HG03469 (cell line): ENCODE measurements around the gene P2RY1.
A peak's percentile ranks its signal among the peaks of the same experiment; 100 is the strongest.
"Not testable (repeated sequence)": the region's sequence is repeated elsewhere in the genome, so short reads cannot be mapped to it uniquely, and the experiment has no call there.

Experiments
- ATAC-seq: cut with Tn5 transposase; IDR thresholded peaks from one replicate; pipeline ENCODE4 v1.9.1; 2021; ENCODE audit warnings: mild to moderate bottlenecking, moderate library complexity, moderate number of reproducible peaks; ENCODE audit not compliant: unreplicated experiment

P2RY1 gene

DNA sequence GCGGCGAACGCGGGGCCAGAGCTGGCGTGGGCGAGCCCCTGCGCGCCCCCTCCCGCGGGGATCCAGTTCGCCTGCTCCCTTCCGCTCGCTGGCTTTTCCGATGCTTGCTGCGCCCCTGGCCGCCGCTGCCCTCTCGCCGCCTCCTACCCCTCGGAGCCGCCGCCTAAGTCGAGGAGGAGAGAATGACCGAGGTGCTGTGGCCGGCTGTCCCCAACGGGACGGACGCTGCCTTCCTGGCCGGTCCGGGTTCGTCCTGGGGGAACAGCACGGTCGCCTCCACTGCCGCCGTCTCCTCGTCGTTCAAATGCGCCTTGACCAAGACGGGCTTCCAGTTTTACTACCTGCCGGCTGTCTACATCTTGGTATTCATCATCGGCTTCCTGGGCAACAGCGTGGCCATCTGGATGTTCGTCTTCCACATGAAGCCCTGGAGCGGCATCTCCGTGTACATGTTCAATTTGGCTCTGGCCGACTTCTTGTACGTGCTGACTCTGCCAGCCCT lies 721 bp downstream of the P2RY1 start:
- ATAC-seq: no peak

DNA sequence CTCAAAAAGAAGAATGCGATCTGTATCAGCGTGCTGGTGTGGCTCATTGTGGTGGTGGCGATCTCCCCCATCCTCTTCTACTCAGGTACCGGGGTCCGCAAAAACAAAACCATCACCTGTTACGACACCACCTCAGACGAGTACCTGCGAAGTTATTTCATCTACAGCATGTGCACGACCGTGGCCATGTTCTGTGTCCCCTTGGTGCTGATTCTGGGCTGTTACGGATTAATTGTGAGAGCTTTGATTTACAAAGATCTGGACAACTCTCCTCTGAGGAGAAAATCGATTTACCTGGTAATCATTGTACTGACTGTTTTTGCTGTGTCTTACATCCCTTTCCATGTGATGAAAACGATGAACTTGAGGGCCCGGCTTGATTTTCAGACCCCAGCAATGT lies 1.3 kb downstream of the P2RY1 start:
- no peak for ATAC-seq

DNA sequence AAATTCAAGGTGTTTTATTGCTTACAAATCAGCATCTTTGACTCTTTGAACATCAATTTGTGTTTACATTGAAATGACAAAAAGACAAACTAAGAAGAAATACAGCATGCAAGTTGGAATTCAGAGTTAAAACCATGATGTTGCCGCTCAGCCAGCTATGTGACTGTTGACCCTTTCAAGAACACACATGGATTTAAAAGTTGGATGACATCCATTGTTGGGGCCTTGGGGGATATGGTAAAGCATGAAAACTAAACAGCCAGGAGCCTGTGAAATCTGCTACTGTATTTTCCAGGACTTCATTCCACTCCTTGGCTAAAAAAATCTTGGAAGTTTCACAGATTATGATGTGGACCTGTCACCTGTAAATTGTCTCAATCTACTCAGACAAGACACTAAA lies 4.6 kb downstream of the P2RY1 start:
- ATAC-seq: no peak

DNA sequence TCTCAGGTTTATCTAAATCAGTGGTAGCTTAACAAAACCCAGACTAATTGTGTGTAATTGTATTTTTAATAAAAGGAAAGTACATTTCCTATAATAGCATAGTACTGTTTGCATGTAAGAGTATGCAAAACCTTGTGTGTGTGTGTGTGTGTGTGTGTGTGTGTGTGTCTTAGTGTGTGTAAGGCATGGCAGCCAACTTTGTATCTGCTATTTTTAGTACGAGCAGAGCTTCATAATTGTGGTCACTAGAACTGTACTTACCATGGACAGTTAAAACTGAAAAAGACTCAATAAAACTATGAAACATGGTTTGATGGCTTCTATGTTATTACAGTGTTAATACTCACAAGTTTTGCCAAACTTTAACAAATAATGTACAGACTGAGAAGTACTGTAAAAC lies 6.2 kb downstream of the P2RY1 start:
- no peak for ATAC-seq

DNA sequence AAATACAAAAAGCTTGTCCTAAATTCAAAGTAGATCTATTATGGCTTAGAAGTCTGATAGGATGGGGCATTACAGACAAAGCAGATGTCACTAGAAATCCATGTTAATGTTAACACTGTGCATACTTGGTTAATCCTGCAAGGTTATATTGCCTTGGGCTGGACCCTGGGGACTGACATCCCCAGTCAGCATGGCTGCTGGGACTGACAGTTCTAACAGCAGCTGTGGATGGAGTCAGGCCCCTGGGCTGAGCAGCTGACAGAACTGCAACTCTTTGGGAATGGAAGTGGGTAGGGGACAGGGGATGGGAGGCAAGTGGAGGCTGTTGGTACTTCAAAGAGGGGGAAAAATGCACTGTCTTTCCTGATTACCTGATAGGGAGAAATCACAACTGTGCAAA lies 7.5 kb downstream of the P2RY1 start:
- no peak for ATAC-seq

DNA sequence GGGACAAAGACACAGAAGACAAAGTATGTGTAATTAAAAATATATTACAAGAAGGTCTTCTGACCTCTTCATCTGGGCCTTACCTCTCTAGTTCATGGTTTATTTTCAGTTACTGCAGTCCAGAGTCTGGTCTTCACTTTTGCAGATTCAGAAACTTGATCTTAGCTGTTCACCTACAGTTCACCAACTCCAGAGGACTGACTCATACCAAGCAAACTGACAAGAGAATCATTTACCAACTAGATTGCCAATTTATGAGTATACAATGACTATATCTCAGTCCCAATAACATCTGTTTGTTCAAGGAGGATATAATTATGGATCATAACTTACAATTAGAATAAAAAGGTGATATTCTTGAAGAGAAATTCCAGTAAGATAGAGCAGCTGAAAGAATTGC lies 9.0 kb downstream of the P2RY1 start:
- no peak for ATAC-seq

DNA sequence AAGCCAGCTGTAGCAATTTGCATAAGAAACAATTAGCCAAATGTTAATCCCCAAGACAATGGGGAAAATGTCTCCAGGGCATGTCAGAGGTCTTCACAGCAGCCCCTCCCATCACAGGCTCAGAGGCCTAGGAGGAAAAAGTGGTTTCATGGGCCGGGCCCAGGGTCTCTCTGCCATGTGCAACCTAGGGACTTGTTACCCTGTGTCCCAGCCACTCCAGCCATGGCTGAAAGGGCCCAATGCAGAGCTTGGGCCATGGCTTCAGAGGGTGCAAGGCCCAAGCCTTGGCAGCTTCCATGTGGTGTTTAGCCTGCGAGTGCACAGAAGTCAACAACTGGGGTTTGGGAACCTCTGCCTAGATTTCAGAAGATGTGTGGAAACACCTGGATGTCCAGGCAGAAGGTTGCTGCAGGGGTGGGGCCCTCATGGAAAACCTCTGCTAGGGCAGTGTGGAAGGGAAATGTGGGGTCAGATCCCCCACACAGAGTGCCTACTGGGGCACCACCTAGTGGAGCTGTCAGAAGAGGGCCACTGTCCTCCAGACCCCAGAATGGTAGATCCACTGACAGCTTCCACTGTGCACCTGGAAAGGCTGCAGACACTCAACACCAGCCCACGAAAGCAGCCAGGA lies 11.8 kb downstream of the P2RY1 start:
- ATAC-seq: not testable (repeated sequence)

DNA sequence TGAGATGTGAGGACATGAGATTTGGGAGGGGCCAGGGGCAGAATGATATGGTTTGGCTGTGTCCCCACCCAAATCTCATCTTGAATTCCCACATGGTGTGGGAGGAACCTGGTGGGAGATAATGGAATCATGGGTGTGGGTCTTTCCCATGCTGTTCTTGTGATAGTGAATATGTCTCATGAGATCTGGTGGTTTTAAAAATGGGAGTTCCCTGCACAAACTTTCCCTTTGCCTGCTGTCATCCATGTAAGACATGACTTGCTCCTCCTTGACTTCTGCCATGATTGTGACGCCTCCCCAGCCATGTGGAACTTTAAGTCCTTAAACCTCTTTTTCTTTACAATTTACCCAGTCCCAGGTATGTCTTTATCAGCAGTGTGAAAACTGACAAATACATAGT lies 12.7 kb downstream of the P2RY1 start:
- ATAC-seq: not testable (repeated sequence)

DNA sequence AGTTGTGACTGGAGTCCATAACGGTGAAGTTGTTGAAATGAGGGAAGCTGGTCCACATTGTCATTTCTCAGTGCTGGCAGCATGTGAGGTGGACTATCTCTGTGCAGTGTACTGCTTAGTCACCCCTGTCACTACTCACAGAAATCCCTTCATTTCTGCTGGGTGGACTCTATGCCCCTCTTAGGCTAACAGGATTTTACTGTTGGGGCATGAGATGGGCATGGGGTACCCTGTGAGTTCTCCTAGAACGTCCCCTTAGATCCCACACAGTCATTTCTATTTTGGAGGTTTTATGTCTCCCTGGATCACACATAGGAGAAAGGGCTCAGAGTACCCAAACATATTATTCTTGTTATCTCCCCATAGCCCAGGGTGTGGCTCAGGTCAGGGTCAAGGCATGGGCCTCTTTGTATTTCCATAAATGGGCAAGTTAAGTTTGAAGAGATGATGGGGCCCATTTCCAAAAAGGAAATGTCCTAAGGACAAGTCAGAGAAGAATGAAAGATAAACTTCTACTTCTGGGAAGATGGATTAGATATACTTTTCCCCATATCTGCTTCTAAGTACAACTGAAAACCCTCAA lies 15.2 kb downstream of the P2RY1 start:
- ATAC-seq: no peak

DNA sequence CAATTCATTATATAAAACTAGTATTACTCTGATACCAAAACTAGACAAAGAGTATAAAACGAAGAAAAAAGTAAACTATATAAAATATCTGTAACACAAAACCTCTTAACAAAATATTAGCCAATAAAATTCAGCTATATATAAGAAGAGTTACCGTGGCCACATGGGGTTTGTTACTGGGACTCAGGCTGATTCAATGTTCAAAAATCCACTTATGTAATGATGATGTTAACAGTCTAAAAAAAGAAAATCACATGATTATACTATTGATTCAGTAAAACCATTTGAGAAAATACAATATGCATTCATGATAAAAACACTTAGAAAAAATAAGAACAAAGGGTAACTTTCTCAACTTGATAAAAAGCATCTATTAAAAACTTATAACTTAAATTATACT lies 18.3 kb downstream of the P2RY1 start:
- ATAC-seq: no peak

DNA sequence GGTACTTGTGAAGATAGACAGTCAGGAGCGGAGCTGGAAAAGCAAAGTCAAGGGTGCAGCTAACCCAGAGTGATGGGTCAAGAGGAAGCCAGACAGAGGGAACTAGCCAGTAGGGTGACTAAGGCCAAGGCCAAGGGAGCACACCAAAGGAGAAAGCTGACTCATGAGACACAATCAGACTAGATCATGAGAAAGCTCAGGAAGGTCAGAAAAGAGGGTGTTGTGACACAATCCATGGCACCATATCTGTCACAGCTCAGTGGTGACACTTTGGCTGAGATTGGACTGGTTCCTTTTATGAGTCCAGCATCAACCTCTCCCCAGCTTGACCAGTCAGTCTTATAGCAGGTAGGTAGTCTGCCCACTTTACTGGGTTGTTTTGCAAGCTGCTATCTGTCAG lies 22.2 kb downstream of the P2RY1 start:
- no peak for ATAC-seq

DNA sequence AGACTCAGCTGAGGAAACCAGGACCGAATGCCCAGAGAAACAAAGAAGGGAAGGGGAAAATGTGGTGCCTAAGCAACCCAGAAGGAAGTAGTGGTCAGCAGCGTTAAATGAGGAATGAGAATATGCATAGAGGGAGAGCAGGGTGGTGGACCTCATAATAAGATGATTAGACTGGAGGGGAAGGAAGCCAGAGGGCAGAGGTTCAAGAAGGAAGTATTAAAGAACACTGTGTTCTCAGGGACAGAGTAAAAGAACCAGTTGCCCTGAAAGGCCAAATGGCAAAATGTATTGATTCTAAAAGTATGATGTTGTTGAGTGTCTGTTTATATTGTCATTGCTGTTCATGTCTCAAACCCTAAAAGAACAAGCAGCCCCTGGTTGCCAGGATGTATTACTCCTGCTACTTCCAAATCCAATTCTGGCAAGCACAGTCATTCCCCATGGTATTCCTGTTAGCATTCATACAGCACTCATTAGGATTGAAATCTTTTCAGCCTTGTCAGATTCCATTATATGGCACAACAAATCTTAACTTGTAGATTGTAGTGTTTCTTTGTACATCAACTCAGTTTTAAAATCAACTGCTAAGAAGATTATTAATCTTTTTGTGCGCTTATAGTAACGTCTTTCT lies 23.4 kb downstream of the P2RY1 start:
- no peak for ATAC-seq

DNA sequence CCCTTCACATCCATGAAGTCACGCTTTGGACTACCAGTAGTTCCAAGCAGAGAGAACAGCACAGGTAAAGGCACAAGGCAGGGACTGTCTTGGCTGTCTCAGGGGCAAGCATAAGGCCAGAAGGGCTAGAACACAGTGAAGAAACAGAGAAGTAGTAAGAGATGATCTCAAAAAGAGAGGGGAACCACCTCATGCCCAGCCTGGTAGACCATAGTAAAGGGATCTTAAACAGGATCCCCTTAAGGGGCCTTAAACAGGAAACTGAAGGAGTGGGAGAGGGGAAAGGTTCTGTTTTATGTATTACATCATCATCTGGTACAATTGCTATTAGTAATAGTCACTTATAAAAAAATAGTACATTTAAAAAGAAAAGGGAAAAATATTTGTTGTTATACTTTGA lies 25.8 kb downstream of the P2RY1 start:
- ATAC-seq: no peak

DNA sequence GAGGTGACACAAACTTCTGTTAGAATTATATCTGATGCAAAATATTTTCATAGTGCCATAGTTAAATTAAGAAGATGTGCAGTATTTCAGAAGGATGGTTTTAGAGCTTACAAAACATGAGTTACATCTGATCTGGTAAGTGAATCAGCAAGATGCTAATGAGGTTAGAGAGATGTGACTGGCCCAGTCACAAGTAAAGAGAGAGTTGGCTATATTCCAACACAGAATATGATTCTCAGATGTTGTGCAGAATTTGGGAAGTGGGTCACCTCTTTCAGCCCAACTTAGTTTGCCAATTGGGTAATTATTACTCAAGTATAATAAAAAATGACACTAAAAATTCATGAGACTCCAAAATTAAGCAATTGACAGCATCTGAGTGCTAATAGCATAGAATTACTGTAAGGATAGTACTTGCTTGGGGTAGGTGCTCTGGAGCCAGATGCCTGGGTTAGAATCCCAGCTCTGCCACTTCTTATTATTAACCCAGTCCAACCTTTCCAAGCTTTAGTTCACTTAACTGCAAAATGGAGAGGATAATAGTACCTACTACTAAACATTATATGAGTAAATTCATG lies 30.8 kb downstream of the P2RY1 start:
- ATAC-seq: no peak

DNA sequence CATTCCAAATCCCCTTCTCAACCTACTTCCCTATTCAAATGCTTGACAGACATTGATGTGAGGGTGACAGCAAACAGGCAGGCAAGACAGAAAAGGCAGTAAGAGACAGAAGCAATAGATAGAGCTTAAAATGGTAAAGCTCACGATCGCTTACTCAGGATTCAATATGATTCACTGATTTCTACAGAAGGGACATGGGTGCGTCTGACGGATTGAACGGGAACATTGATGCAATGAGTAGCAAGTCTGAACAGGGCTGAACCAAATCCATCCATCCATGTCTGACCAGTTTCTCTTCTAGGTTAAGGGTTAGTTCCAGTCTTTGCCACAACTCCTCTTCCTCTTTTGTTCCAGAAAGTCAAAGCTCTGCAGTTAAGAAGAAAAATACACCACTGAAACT lies 35.1 kb downstream of the P2RY1 start:
- no peak for ATAC-seq

DNA sequence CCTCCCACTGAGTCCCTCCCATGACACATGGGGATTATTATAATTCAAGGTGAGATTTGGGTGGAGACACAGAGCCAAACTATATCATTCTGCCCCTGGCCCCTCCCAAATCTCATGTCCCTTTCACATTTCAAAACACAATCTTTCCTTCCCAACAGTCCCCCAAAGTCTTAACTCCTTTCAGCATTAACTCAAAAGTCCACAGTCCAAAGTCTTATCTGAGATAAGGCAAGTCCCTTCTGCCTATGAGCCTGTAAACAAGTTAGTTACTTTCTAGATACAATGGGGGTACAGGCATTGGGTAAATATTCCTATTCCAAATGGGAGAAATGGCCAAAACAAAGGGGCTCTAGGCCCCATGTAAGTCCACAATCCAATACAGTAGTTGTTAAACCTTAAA lies 38.4 kb downstream of the P2RY1 start:
- ATAC-seq: not testable (repeated sequence)

DNA sequence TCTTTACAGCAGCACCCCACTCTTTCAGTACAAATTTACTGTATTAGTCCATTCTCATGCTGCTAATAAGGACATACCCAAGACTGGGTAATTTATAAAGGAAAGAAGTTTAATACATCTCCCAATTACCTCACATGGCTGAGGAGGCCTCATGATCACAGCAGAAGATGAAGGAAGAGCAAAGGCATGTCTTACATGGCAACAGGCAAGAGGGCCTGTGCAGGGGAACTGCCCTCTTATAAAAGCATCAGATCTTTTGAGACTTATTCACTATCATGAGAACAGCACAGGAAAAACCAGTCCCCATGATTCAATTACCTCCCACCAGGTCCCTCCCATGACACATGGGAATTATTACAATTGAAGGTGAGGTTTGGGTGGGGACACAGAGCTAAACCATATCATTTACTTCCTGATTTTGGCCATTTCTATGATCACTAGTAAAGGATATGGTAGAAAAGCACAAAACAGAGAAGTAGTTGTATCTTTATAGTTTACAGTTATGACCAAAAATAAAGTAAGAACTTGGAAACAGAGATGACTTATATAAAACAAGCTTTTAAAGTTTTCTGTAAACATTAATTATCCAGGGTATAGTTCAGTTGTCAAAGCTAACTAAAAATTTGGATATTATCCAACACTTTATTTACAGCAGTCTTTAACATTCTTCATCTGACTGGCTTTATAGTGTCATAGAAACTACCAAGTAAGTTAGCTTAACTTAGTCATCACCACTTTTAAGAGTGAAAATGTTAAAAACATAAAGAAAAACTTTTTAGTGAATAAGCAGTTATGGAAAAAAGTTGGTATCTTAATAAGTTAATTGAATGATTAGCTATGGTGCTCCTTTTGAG lies 40.2 kb downstream of the P2RY1 start:
- no peak for ATAC-seq

DNA sequence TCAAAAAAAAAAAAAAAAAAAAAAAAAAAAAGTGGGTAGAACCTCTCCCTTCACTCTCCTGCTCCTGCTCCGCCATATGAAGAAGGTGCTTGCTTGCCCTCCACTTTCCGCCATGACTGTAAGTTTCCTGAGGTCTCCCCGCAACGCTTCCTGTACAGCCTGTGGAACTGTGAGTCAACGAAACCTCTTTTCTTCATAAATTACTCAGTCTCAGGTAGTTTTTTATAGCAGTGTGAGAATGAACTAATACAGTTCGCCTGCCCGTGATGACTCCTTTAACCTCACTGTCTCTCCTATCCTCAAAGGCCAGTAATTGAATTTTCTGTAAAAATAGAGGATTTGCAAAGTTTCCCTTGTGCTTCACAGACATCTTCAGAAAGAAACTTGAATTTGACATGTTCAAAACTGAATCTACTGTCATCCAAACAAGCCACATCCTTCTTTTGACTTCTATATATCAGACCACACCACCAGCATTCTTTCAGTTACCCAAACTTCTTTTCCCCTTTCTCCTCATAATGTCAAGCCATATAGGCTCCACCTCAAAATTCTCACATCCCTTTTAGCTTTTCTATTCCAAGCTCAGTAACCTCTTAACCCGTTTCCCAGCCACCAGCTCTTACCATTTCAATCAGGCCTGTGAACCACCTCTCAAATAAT lies 44.3 kb downstream of the P2RY1 start:
- peak; percentile 48 for ATAC-seq

DNA sequence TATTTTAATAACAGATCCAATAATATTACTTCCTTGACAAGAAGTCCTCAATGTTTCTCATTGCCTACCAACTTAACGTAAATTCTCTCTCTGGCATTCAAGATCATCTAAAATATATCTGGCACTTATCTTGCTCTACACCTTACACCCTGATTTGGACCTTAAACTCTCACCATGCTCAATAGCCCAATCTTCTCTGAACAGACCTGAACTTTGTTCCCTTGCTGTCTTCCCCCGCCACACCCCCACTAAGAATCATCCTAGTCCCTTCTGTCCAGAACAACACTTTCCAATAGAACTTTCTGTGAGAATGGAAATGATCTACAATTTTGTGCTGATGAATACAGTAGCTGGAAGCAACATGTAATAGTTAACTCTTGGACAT lies 44.9 kb downstream of the P2RY1 start:
- ATAC-seq: no peak

DNA sequence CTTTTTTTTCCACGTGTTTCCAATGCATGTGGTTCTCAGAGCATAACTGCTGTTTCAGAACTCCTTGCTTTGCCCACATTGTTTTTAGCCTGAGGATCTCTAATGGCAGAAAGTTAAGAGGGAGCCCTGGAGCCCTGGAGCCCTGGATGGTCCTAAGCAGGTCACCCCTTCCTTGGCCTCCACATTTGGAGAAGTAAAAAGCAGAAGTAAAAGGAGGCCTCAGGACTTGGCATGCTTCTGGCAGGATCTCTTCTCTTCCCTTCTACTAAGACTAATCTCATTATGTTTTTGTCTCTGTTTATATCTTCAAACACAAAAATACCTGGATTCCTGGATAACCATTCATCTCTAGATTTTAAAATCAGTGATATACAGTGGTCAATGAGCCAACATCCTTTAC lies 50.1 kb downstream of the P2RY1 start:
- no peak for ATAC-seq
